ENCODE data around the gene HDAC11.

The HDAC11 gene

GRCh38 chr3:13545952-13546454, 65.9 kb downstream of the HDAC11 start:
- Mint-ChIP-seq H3K27me3 (ENCODE audit: low read depth) (peaks cover 47% of the 10 kb centered on the region), H3K4me1 (peaks cover 31% of the 10 kb centered on the region), H3K4me3 (no peak overlapping the region)

DNA sequence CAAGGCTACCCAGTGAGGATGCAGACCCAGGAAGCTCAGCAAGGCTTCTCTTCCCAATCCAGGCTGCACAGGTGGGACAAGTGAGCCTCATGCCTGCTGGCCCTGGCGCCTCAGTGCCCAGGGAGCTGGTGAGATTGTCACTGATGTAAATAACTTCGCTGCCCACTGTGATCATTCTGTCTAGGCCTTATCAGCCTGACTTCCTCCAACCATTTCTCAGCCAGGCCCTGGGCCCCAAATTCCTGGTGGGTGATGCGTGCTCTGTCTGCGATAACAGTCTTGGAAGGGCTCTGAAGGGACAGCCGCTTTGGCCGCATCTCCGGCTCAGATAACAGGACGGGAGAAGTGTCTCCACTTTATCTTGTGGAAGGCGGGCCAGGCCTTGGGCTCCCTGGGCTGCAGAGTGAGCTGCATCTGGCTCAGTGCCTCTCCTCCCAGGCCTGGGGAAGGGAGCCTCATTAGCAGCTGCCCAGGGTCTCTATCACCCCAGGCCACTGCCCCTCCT, 66.6 kb downstream of the HDAC11 start:
- TF ChIP-seq CTCF (IDR thresholded peaks at IDR 0.05; ENCODE audit: unreplicated experiment in 3 of 3), result no peak
- peaks cover 31% of the 10 kb centered on the region for H3K4me1 Mint-ChIP-seq
- peak overlapping the region; percentile 71 to 93 (median 73) for H3K27ac Mint-ChIP-seq
- peak overlapping the region in 2 of 3 experiments; percentile 61 to 73 for H3K4me3 Mint-ChIP-seq
- H3K27me3 Mint-ChIP-seq (ENCODE audit: low read depth), result peaks cover 50% of the 10 kb centered on the region
- no peaks in the 10 kb centered on the region for H3K36me3 Mint-ChIP-seq (ENCODE audit: low read depth)
- no peaks in the 10 kb centered on the region for H3K9me3 Mint-ChIP-seq

More at GRCh38 chr3:13545952-13546454, 65.9 kb downstream of the HDAC11 start:
- Mint-ChIP-seq H3K9me3 (no peaks in the 10 kb centered on the region), H3K36me3 (ENCODE audit: low read depth) (no peaks in the 10 kb centered on the region), H3K27ac (peak overlapping the region in 2 of 3 experiments; percentile 65 to 71)
- no peak for TF ChIP-seq CTCF (IDR thresholded peaks at IDR 0.05; ENCODE audit: unreplicated experiment in 3 of 3)

DNA sequence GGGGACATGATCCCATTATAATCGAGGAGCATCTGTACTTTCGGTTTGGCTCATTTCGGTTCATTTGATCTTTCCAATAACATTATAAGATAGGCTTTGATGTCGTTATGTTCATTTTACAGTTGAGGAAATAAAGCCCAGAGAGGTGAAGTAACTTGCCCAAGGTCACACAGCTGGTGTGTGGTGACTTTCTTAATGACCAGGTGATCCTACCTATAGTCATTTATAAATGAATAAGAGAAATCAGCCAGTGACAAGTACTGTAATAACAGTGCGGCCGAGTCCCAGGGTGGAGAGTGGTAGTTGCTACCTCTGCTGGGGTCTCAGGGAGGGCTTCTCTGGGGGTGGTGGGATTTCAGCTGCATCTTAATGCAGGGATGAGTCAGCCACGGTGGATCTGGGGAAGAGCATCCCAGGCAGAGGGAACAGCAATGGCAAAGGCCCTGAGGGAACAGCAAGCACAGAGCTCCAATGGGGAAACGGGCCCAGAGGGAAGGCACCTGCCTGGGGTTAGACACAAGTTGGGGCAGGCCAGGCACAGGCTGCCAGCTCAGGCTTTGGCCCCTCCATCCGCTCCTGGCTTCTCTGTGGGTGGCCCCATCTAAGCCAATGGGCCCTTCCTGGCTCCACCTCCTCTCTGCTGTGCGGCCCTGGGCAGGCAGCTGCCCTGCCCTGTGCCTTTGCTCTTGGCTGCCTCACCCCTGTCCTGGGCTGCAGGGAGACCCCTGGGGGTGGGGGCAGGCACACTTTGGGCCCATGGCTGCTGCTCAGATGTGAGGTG, 67.7 kb downstream of the HDAC11 start:
- no peak for TF ChIP-seq CTCF (IDR thresholded peaks at IDR 0.05; ENCODE audit: unreplicated experiment in 3 of 3)
- Mint-ChIP-seq H3K4me3 (peak overlapping the region; percentile 70 to 75 (median 75)), H3K9me3 (no peaks in the 10 kb centered on the region), H3K27ac (peak overlapping the region in 2 of 3 experiments; percentile 71 to 93), H3K4me1 (peaks cover 31% of the 10 kb centered on the region), H3K36me3 (ENCODE audit: low read depth) (no peaks in the 10 kb centered on the region), H3K27me3 (ENCODE audit: low read depth) (peaks cover 54% of the 10 kb centered on the region)

DNA sequence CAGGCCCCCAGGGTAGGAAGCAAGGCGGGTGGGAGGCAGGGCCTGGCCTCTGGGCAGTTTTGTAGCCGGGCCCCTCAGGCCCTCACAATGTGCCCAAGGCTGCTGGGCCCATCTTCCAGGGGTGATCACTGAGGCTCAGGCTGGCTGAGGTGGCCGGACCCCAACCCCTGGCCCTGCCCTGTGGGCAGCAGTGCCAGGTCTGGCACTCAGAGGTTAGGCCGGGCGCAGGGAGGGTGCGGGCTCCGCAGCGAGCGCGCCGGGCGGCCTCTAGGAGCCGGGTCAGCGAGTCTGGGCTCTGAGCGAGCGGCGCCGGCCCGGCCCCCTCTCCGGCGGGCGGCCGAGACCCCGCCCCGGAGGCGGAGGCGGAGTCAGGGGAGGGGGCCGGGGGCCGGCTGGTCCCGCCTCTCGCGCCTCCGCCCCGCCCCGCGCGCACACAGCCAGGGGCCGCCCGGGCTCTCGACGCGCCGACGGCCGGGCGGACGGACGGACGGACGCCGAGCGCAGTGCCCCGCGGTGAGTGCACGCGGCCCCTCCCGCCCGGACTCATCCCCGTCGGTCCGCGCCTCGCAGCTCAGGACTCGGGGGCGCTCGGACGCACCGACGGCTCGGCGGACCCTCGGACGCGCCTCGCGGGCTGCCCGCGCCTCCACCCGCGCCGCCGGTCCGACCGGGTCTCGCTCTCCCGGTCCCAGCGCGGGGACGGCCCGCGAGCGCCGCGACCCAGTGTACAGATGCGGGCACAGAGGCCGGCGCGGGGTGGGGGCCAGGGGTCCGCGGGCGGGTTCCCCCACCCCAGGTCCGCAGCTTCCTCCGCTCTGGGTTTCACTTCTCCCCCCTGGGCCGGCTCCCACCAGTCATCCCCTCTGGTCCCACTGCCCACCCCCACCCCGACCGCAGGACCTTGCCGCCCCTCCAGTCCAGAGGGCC, 68.9 kb downstream of the HDAC11 start, which contains the start of gene FBLN2:
FBLN2 (plus strand) TSS at position 430 of the 927 bp plus-strand sequence. CDS start 21,231 bp downstream, outside the sequence.
- Mint-ChIP-seq H3K27ac (peak within 1 kb of the TSS in 1 of 3 experiments; percentile 40), H3K4me1 (peaks cover 31% of the 10 kb centered on the region), H3K4me3 (peak within 1 kb of the TSS; percentile 75 to 81 (median 79)), H3K36me3 (ENCODE audit: low read depth) (no peaks in the 10 kb centered on the region), H3K27me3 (ENCODE audit: low read depth) (peaks cover 52% of the 10 kb centered on the region), H3K9me3 (no peaks in the 10 kb centered on the region)
- no peak for TF ChIP-seq CTCF (IDR thresholded peaks at IDR 0.05; ENCODE audit: unreplicated experiment in 3 of 3)

DNA sequence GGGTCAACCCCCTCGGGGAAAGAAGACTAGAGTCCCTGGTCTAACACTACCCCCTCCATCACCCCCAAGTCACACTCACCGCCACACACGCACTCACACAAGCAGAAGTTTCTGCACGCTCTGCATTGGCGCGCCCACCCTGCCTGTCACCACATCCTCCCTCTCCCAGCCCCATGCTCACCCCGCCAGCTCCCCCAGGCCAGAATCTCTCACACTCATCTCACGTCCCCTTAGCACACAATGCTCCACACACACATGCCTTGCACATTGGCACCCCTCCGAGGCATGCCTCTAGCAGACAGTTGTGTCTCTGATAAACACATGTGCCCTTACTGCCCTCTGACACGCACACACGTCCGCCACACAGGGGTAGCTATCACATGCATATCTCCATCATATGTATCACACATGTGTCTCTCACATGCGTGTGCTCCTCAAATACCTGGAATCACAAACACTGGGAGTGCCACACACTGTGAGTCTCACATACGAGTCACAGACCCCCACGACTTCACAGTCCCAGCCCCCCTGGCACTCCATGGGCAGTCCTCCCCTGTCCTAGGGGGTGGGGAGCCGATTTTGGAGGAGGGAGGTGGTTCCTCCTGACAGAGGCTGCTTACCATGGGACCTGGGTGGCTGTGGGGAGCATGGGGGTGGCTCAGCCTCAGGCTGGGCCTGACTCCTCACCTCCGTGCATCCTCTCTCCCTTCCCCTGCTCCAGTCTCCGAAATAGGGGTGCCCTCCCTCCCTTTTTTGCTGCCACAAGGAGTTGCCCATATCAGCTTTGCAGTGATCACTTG, 69.7 kb downstream of the HDAC11 start:
- Mint-ChIP-seq H3K9me3 (no peaks in the 10 kb centered on the region), H3K27me3 (ENCODE audit: low read depth) (peaks cover 44% of the 10 kb centered on the region), H3K27ac (peak overlapping the region in 1 of 3 experiments; percentile 7), H3K36me3 (ENCODE audit: low read depth) (no peaks in the 10 kb centered on the region), H3K4me3 (peak overlapping the region; percentile 75 to 81 (median 79)), H3K4me1 (peaks cover 31% of the 10 kb centered on the region)
- no peak for TF ChIP-seq CTCF (IDR thresholded peaks at IDR 0.05; ENCODE audit: unreplicated experiment in 3 of 3)

Data from nephron (organoid).